ENCODE measurements around the gene ADD1. TPM values are rescaled to one million over a fixed set of nuclear protein-coding genes. Genes with fewer than 3 reads are reported as not detected.
"Not testable (repeated sequence)": the region's sequence is repeated elsewhere in the genome, so short reads cannot be mapped to it uniquely, and the experiment has no call there.

The ADD1 gene
- total RNA-seq, 2 experiments from 2014 or later: 266 to 277 TPM

DNA sequence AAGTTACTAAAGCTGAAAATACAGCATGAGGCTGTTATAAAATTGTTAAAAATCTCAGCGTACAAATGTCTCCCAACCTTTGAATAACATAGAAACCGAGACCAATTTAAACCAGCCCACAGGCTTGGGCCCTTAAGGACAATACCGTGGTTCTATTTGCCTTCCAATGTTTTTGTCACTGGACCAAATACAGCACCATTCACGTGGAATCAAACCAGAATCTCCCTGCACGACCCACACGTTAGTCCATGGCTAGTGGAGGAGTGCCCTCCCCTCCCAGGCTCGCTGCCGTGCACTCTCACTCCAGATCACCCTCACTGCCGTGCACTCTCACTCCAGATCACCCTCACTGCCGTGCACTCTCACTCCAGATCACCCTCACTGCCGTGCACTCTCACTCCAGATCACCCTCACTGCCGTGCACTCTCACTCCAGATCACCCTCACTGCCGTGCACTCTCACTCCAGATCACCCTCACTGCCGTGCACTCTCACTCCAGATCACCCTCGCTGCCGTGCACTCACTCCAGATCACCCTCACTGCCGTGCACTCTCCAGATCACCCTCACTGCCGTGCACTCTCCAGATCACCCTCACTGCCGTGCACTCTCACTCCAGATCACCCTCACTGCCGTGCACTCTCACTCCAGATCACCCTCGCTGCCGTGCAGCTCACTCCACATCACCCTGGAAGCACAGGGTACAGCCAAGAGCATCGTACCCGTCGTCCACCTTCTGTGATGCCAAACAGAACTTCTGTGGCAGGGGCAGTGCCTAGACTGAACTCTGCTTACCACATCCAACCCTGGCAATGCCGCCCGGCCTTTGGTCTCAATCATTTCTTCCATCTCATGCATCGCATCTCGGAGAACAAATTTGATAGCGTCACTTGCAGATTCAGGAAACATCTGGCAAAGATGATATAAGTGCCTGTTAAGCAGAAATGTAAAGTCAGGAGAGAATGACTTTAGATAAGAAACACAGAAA lies 102.3 kb downstream of the ADD1 start:
- ChIA-PET POLR2A (interaction anchor here (1.3 to 4.6 kb wide), 5 partner anchors 8 to 18 kb away, joined by 3 to 41 read pairs (median 23); partner anchors contain the start of genes GRK4 and NOP14), CTCF (interaction anchor here (1.9 to 3.1 kb wide), 2 partner anchors 8 to 10 kb away, joined by 9 to 12 read pairs; no protein-coding TSS in a partner anchor)
- not testable (repeated sequence) for H3K27ac Mint-ChIP-seq, DNase-seq, H3K27me3 Mint-ChIP-seq, H3K4me3 Mint-ChIP-seq, H3K9me3 Mint-ChIP-seq
- peaks cover 85% of the 10 kb centered on the region for H3K36me3 Mint-ChIP-seq (ENCODE audit: low read depth)
- peaks cover 21% of the 10 kb centered on the region for H3K4me1 Mint-ChIP-seq

- no peak for DNase-seq
- no peaks in the 10 kb centered on the region for H3K9me3 Mint-ChIP-seq
- H3K36me3 Mint-ChIP-seq (ENCODE audit: low read depth): peaks cover 85% of the 10 kb centered on the region
- no peak overlapping the region for H3K4me3 Mint-ChIP-seq
- ChIA-PET CTCF (interaction anchor here (3.1 kb wide), 1 partner anchor 9 kb away, joined by 12 read pairs; no protein-coding TSS in a partner anchor), POLR2A (interaction anchor here (0.6 to 4.6 kb wide), 2 partner anchors 10 to 223 kb away, joined by 4 to 41 read pairs; no protein-coding TSS in a partner anchor)
- H3K4me1 Mint-ChIP-seq: peaks cover 16% of the 10 kb centered on the region
- no peak overlapping the region for H3K27ac Mint-ChIP-seq
- no peaks in the 10 kb centered on the region for H3K27me3 Mint-ChIP-seq
Observed at GRCh38 chr4:2946812-2947600, 103.4 kb downstream of the ADD1 start.

- no peak for DNase-seq
- Mint-ChIP-seq H3K9me3 (no peaks in the 10 kb centered on the region), H3K36me3 (ENCODE audit: low read depth) (peaks cover 85% of the 10 kb centered on the region), H3K4me1 (peaks cover 8% of the 10 kb centered on the region), H3K27ac (peak overlapping the region; percentile 27), H3K27me3 (no peaks in the 10 kb centered on the region), H3K4me3 (no peak overlapping the region)
- CTCF ChIA-PET: interaction anchor here (1.0 to 2.9 kb wide), 5 partner anchors 12 to 184 kb away, joined by 3 to 13 read pairs (median 3); partner anchors contain the start of genes GRK4 and NOP14
- POLR2A ChIA-PET: interaction anchor here (1.5 to 4.6 kb wide), 3 partner anchors 11 to 192 kb away, joined by 3 to 41 read pairs (median 3); partner anchors contain the start of gene TNIP2
Observed at GRCh38 chr4:2947926-2948325, 104.3 kb downstream of the ADD1 start.

DNA sequence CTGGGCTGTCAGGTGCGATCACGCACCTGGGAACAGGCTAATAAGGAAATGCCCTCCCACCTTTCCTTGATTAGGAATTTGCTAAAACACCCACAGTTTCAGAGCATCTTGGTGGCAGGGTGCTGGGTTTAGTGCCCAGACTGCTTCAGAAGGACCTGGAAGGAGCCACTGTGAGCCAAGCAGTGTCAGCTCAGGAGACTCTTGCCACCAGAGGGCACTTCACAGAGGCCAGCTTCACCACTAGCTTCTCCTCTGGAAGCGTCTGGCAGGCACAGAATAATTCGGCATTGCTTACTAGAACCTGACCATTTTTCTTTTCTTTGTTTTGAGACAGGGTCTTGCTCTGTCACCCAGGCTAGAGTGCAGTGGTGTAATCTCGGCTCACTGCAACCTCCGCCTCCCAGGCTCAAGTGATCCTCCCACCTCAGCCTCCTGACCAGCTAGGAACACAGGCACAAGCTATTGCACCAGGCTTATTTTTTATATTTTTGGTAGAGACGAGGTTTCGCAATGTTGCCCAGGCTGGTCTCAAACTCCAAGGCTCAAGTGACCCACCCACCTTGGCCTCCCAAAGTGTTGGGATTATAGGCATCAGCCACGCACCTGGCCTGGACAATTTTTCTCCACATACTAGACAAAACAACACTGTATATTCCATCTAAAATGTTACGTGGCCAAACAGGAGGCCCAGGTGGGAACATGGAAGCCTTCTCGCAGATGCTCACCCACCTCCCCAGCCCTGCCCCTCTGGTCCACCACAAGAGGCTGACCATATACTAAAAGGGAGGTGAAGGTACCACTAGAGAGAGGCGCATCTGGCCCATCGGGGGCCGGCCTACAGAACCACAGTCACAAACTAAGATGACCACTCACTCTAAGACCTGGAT lies 105.5 kb downstream of the ADD1 start:
- Mint-ChIP-seq H3K9me3 (no peaks in the 10 kb centered on the region), H3K27ac (no peak overlapping the region), H3K36me3 (ENCODE audit: low read depth) (peaks cover 88% of the 10 kb centered on the region), H3K4me3 (no peak overlapping the region), H3K27me3 (no peaks in the 10 kb centered on the region), H3K4me1 (peaks cover 12% of the 10 kb centered on the region)
- CTCF ChIA-PET: interaction anchor here (0.8 to 2.9 kb wide), 7 partner anchors 12 to 185 kb away, joined by 3 to 13 read pairs (median 3); partner anchors contain the start of genes GRK4 and NOP14
- DNase-seq: no peak
- POLR2A ChIA-PET: interaction anchor here (1.5 to 4.6 kb wide), 3 partner anchors 12 to 193 kb away, joined by 3 to 41 read pairs (median 3); partner anchors contain the start of gene TNIP2

GRCh38 chr4:2949782-2950125 lies 106.1 kb downstream of the ADD1 start:
- H3K9me3 Mint-ChIP-seq: no peaks in the 10 kb centered on the region
- H3K36me3 Mint-ChIP-seq (ENCODE audit: low read depth): peaks cover 90% of the 10 kb centered on the region
- H3K4me3 Mint-ChIP-seq: no peak overlapping the region
- H3K27me3 Mint-ChIP-seq: no peaks in the 10 kb centered on the region
- ChIA-PET POLR2A (interaction anchor here (1.2 to 4.6 kb wide), 2 partner anchors 10 to 13 kb away, joined by 4 to 41 read pairs; no protein-coding TSS in a partner anchor), CTCF (interaction anchor here (1.7 to 2.9 kb wide), 2 partner anchors 14 to 84 kb away, joined by 3 to 13 read pairs; no protein-coding TSS in a partner anchor)
- peak overlapping the region; percentile 2 for H3K27ac Mint-ChIP-seq
- DNase-seq: no peak
- H3K4me1 Mint-ChIP-seq: peaks cover 17% of the 10 kb centered on the region

GRCh38 chr4:2950221-2950989 lies 106.8 kb downstream of the ADD1 start:
- no peak overlapping the region for H3K4me3 Mint-ChIP-seq
- H3K9me3 Mint-ChIP-seq: no peaks in the 10 kb centered on the region
- H3K27me3 Mint-ChIP-seq: no peaks in the 10 kb centered on the region
- DNase-seq: no peak
- peaks cover 21% of the 10 kb centered on the region for H3K4me1 Mint-ChIP-seq
- H3K27ac Mint-ChIP-seq: peak overlapping the region; percentile 2
- ChIA-PET CTCF (interaction anchor here (2.9 kb wide), 1 partner anchor 14 kb away, joined by 13 read pairs; no protein-coding TSS in a partner anchor), POLR2A (interaction anchor here (0.6 to 4.6 kb wide), 3 partner anchors 9 to 195 kb away, joined by 3 to 41 read pairs (median 4); no protein-coding TSS in a partner anchor)
- peaks cover 86% of the 10 kb centered on the region for H3K36me3 Mint-ChIP-seq (ENCODE audit: low read depth)

DNA sequence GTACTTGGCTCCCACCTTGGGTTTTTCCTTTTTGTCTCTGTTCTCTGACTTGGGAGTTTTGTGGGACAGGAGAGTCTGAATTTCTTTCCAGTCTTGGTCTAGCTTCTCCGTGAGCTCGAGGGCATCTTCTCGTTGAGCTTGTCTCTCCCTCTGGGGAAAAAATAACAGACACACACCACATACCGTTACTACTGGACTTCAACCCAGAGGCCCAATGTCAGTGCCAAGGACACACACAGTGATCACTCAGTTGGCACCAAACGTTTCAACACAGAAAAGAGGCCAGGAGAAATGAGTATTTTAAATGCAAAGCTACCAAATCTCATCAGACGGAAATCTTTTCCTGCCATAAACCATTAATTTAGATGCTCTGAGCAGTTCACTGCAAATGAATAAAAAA lies 109.9 kb downstream of the ADD1 start:
- Mint-ChIP-seq H3K27ac (peak overlapping the region; percentile 93), H3K4me3 (no peak overlapping the region), H3K4me1 (peaks cover 51% of the 10 kb centered on the region), H3K9me3 (no peaks in the 10 kb centered on the region), H3K36me3 (ENCODE audit: low read depth) (peaks cover 89% of the 10 kb centered on the region), H3K27me3 (no peaks in the 10 kb centered on the region)
- DNase-seq: no peak
- ChIA-PET CTCF (interaction anchor here (0.6 to 5.5 kb wide), 16 partner anchors 9 to 1258 kb away, joined by 3 to 64 read pairs (median 4); partner anchors contain the start of genes FAM193A, GRK4 and NOP14), POLR2A (interaction anchor here (1.0 to 5.7 kb wide), 11 partner anchors 9 to 484 kb away, joined by 3 to 95 read pairs (median 4); partner anchors contain the start of genes GRK4, NOP14 and RNF4)

DNA sequence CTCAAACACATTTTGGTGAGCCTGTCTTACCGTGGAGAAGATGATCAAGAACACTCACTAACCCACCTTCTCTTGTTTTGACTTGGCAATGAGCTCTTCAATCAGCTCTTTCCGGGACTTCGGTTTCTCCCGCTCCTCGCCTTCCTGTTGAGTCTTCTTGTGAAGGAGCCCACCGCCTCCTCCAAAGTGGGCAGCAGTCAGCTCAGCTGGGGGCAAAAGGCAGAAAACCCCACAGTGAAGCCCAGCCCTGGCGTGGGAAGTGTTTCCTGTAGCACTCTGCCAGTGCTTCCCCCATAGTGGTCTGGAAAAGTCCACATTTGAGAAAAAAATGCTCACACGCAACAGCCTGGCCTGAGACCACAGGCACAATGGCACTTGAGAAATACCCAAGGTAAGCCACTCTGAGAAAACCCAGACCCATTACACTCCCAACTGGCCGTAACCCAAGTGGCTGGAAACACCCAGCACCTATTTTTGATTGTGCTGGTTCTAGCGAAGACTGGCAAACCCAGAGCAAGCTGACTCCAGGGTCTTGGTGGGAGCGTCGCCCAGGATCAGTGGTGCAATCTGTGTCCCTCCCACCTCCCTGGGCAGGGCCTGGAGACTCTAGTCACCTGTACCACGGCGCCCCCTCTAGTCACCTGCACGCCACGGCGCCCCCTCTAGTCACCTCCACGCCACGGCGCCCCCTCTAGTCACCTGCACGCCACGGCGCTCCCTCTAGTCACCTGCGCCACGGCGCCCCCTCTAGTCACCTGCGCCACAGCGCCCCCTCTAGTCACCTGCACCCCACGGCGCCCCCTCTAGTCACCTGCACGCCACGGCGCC lies 110.9 kb downstream of the ADD1 start:
- Mint-ChIP-seq H3K27me3 (no peaks in the 10 kb centered on the region), H3K27ac (peak overlapping the region; percentile 93), H3K36me3 (ENCODE audit: low read depth) (peaks cover 84% of the 10 kb centered on the region), H3K9me3 (no peaks in the 10 kb centered on the region), H3K4me1 (peaks cover 59% of the 10 kb centered on the region), H3K4me3 (peak overlapping the region; percentile 44)
- POLR2A ChIA-PET: interaction anchor here (1.0 to 5.7 kb wide), 11 partner anchors 8 to 486 kb away, joined by 3 to 95 read pairs (median 4); partner anchors contain the start of genes GRK4, NOP14 and RNF4
- DNase-seq: peak; percentile 63
- CTCF ChIA-PET: interaction anchor here (0.5 to 5.5 kb wide), 23 partner anchors 9 to 716 kb away, joined by 3 to 64 read pairs (median 4); partner anchors contain the start of genes FAM193A, GRK4, NOP14 and TNIP2

GRCh38 chr4:2955186-2956044 lies 111.8 kb downstream of the ADD1 start:
- not testable (repeated sequence) for H3K9me3 Mint-ChIP-seq, DNase-seq, H3K27me3 Mint-ChIP-seq, H3K4me3 Mint-ChIP-seq
- peak overlapping the region; percentile 66 for H3K27ac Mint-ChIP-seq
- POLR2A ChIA-PET: interaction anchor here (1.2 to 5.7 kb wide), 5 partner anchors 11 to 191 kb away, joined by 3 to 95 read pairs (median 10); no protein-coding TSS in a partner anchor
- H3K36me3 Mint-ChIP-seq (ENCODE audit: low read depth): peaks cover 77% of the 10 kb centered on the region
- H3K4me1 Mint-ChIP-seq: peaks cover 66% of the 10 kb centered on the region
- CTCF ChIA-PET: interaction anchor here (0.7 to 5.5 kb wide), 9 partner anchors 10 to 419 kb away, joined by 3 to 64 read pairs (median 4); partner anchors contain the start of genes FAM193A and TNIP2

Data from activated CD4-positive, alpha-beta memory T cell treated with anti-CD3 and anti-CD28 coated beads, Interleukin-2, amount 10 ng/mL, durations not matched to agents 7 days and 5 days (primary cell).